K562 (cell line): ENCODE data around the gene REEP6. TPM values are rescaled to one million over a fixed set of nuclear protein-coding genes. Genes with fewer than 3 reads are reported as not detected.

Source experiments
- BRD9 ChIP-seq: fragments of 450-650 bp; IDR thresholded peaks from 2 replicates; pipeline ENCODE4 v1.6.1; 2018; ENCODE audit warnings: low read depth; ENCODE audit not compliant: partially characterized antibody
- CBFA2T3 ChIP-seq: fragments of 450-650 bp; IDR thresholded peaks from 2 replicates; pipeline ENCODE4 v1.6.1; 2017
- CHD2 ChIP-seq: IDR thresholded peaks from 2 replicates; pipeline ENCODE4 v1.6.1; 2011; ENCODE audit warnings: low read depth, low read length
- CHD4 ChIP-seq: fragments of 200-600 bp; sonication (generic); IDR thresholded peaks from 3 replicates; pipeline ENCODE4 v1.6.1; 2012; ENCODE audit warnings: low read depth, mild to moderate bottlenecking, mixed read lengths, low read length, inconsistent platforms; ENCODE audit not compliant: insufficient read depth, insufficient replicate concordance, poor library complexity, severe bottlenecking
- HDAC2 ChIP-seq: fragments of 450-650 bp; IDR thresholded peaks from 2 replicates; pipeline ENCODE4 v1.6.1; 2016; ENCODE audit warnings: mild to moderate bottlenecking
- MTF1 ChIP-seq: fragments of 250-450 bp; sonication (Bioruptor Pico); IDR thresholded peaks from 2 replicates; pipeline ENCODE4 v1.9.0; 2021; ENCODE audit warnings: moderate library complexity, mild to moderate bottlenecking, inconsistent platforms, borderline replicate concordance
- POLR2B ChIP-seq: fragments of 450-650 bp; IDR thresholded peaks from 2 replicates; pipeline ENCODE4 v1.6.1; 2018; ENCODE audit warnings: low read depth; ENCODE audit not compliant: partially characterized antibody
- TAF1 ChIP-seq: IDR thresholded peaks from 2 replicates; pipeline ENCODE4 v1.6.1; 2011; ENCODE audit warnings: mild to moderate bottlenecking, low read length, moderate library complexity; ENCODE audit not compliant: insufficient read depth, control insufficient read depth, severe bottlenecking; ENCODE audit errors: extremely low read depth
- ZBTB7A ChIP-seq: IDR thresholded peaks from 2 replicates; pipeline ENCODE4 v1.6.1; 2011; ENCODE audit warnings: low read depth, mild to moderate bottlenecking, low read length, moderate library complexity, borderline replicate concordance; ENCODE audit not compliant: control insufficient read depth
- ZKSCAN1 ChIP-seq: fragments of 150-350 bp; IDR thresholded peaks from 2 replicates; pipeline ENCODE4 v1.6.1; 2016; ENCODE audit warnings: low read depth, low read length
- polyA plus RNA-seq, 8 experiments: library from polyadenylated mRNA; depleted of rRNA in 4 of 8; stranded (reverse) in 5 of 8; unstranded in 3 of 8; fragments of >200 nt; fragmentation: Nextera tagmentation in 2 of 8; fragmentation: Illumina TruSeq in 1 of 8; extraction: Ambion mirVana in 2 of 8; extraction: Trizol in 1 of 8; gene quantifications; 2 replicates each; pipeline versions ENCODE4 v1.2.1 to v1.2.3, GENCODE V29; 2011 to 2014; ENCODE audit warnings: inconsistent platforms in 1 of 8, missing spikeins in 1 of 8
- total RNA-seq, 7 experiments: library from RNA; depleted of rRNA in 6 of 7; stranded (reverse); fragments of >200 nt in 6 of 7; fragmentation: Illumina TruSeq in 2 of 7; extraction: Trizol in 2 of 7; gene quantifications; 2 replicates each; pipeline versions ENCODE4 v1.2.1 to v1.2.3, GENCODE V29; 2011 to 2021; ENCODE audit warnings: low replicate concordance in 1 of 7
- TF ChIP-seq, protein P1 (sequence below): sonication (generic); formaldehyde crosslinking; IDR thresholded peaks from 2 replicates; pipeline ENCODE4 v1.8.1; 2023; ENCODE audit warnings: mild to moderate bottlenecking, missing genetic modification reagents
- TF ChIP-seq, protein P2 (sequence below): fragments of 450-650 bp; IDR thresholded peaks from 2 replicates; pipeline ENCODE4 v1.6.1; 2016; ENCODE audit warnings: antibody characterized with exemption
- TF ChIP-seq, protein P3 (sequence below), 2 experiments: fragments of 450-650 bp in 1 of 2; sonication (generic) in 1 of 2; formaldehyde crosslinking in 1 of 2; IDR thresholded peaks; 2 replicates each; pipeline versions ENCODE4 v1.7.1 to v1.9.0; 2016 to 2022; ENCODE audit warnings: inconsistent platforms in 1 of 2, mild to moderate bottlenecking in 1 of 2, missing genetic modification reagents in 1 of 2

Gene REEP6
- total and polyA plus RNA-seq, 9 of the 15 experiments (the other 6 are each of a cell fraction or from before 2014, with no cell fraction given): 1.2 to 64.2 (median 12.7) TPM

DNA sequence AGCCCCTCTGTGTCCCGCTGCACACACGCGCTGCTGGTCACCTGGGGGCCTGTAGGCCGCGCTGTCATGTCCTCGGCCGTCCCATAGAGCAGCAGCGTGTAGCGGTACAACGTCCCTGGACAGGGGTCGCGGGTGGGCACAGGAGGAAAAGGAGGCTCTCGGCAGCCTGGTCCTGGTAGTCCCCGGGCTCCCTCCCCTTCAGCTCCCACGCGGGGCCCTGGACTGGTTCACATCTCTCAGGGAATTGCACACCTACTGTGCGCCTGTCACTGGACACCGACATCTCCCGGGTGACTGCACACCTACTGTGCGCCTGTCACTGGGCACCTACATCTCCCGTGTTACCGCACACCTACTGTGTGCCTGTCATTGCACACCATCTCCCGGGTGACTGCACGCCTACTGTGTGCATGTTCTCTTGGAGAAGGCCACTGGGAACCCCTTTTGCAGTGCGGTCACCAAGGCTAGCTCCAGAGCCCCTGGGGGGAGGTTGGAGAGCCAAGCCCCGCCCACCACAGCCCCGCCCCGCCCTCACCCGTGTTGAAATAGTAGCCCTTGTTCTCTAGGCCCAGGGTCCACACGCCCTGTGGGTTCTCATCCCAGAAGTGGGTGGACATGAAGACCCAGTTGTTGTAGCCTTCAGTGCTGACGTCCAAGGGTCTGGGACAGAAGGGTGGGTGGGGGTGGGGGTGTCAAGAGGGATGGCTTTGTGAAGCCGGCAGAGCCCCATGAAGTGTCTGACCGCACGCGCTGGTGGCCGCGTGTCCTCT is 8.4 kb upstream of the REEP6 start (continued):
- TF ChIP-seq, protein P1, sequence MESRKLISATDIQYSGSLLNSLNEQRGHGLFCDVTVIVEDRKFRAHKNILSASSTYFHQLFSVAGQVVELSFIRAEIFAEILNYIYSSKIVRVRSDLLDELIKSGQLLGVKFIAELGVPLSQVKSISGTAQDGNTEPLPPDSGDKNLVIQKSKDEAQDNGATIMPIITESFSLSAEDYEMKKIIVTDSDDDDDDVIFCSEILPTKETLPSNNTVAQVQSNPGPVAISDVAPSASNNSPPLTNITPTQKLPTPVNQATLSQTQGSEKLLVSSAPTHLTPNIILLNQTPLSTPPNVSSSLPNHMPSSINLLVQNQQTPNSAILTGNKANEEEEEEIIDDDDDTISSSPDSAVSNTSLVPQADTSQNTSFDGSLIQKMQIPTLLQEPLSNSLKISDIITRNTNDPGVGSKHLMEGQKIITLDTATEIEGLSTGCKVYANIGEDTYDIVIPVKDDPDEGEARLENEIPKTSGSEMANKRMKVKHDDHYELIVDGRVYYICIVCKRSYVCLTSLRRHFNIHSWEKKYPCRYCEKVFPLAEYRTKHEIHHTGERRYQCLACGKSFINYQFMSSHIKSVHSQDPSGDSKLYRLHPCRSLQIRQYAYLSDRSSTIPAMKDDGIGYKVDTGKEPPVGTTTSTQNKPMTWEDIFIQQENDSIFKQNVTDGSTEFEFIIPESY: peak; percentile 100
- TF ChIP-seq CHD2 (no peak), HDAC2 (0 out of 2 replicates have a peak, but pooled peaks have one; percentile 53), BRD9 (no peak), MTF1 (CRISPR knock-in tag) (no peak), CHD4 (peak; percentile 87), CBFA2T3 (no peak), ZBTB7A (peak; percentile 34; the same call in 1 of the 2 replicates), TAF1 (no peak), ZKSCAN1 (peak; percentile 100), POLR2B (no peak)
- TF ChIP-seq, protein P2, sequence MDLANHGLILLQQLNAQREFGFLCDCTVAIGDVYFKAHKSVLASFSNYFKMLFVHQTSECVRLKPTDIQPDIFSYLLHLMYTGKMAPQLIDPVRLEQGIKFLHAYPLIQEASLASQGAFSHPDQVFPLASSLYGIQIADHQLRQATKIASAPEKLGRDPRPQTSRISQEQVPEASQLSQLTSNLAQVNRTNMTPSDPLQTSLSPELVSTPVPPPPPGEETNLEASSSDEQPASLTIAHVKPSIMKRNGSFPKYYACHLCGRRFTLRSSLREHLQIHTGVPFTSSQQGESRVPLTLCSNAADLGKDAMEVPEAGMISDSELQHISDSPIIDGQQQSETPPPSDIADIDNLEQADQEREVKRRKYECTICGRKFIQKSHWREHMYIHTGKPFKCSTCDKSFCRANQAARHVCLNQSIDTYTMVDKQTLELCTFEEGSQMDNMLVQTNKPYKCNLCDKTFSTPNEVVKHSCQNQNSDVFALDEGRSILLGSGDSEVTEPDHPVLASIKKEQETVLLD: peak; percentile 33; the same call in 1 of the 2 replicates
- TF ChIP-seq, protein P3, sequence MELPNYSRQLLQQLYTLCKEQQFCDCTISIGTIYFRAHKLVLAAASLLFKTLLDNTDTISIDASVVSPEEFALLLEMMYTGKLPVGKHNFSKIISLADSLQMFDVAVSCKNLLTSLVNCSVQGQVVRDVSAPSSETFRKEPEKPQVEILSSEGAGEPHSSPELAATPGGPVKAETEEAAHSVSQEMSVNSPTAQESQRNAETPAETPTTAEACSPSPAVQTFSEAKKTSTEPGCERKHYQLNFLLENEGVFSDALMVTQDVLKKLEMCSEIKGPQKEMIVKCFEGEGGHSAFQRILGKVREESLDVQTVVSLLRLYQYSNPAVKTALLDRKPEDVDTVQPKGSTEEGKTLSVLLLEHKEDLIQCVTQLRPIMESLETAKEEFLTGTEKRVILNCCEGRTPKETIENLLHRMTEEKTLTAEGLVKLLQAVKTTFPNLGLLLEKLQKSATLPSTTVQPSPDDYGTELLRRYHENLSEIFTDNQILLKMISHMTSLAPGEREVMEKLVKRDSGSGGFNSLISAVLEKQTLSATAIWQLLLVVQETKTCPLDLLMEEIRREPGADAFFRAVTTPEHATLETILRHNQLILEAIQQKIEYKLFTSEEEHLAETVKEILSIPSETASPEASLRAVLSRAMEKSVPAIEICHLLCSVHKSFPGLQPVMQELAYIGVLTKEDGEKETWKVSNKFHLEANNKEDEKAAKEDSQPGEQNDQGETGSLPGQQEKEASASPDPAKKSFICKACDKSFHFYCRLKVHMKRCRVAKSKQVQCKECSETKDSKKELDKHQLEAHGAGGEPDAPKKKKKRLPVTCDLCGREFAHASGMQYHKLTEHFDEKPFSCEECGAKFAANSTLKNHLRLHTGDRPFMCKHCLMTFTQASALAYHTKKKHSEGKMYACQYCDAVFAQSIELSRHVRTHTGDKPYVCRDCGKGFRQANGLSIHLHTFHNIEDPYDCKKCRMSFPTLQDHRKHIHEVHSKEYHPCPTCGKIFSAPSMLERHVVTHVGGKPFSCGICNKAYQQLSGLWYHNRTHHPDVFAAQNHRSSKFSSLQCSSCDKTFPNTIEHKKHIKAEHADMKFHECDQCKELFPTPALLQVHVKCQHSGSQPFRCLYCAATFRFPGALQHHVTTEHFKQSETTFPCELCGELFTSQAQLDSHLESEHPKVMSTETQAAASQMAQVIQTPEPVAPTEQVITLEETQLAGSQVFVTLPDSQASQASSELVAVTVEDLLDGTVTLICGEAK (IDR thresholded peaks at IDR 0.05): no peak
- TF ChIP-seq, protein P3 (CRISPR knock-in tag; IDR thresholded peaks at IDR 0.05): no peak
